KMS-11 (cell line): ENCODE measurements around the gene LLGL1.

Experiments used
- H2AFZ ChIP-seq: fragments of 200-600 bp; sonication (generic); 2 replicates; pipeline ENCODE4 v1.6.1; 2016; ENCODE audit warnings: antibody characterized with exemption, mixed run types, low read depth
- H3K27ac ChIP-seq: fragments of 200-600 bp; sonication (generic); 2 replicates; pipeline ENCODE4 v1.6.1; 2016; ENCODE audit warnings: mild to moderate bottlenecking, mixed run types
- H3K27me3 ChIP-seq: fragments of 200-600 bp; sonication (generic); 2 replicates; pipeline ENCODE4 v1.6.1; 2017; ENCODE audit warnings: mild to moderate bottlenecking, low read depth, mixed run types, moderate library complexity; ENCODE audit not compliant: insufficient read depth
- H3K36me3 ChIP-seq: fragments of 200-600 bp; sonication (generic); 2 replicates; pipeline ENCODE4 v1.6.1; 2017; ENCODE audit warnings: mild to moderate bottlenecking, mixed run types; ENCODE audit not compliant: insufficient read depth
- H3K4me1 ChIP-seq: fragments of 200-600 bp; sonication (generic); 2 replicates; pipeline ENCODE4 v1.6.1; 2016; ENCODE audit warnings: mild to moderate bottlenecking, low read depth, mixed run types; ENCODE audit not compliant: poor library complexity, severe bottlenecking
- H3K4me2 ChIP-seq: fragments of 200-600 bp; sonication (generic); 2 replicates; pipeline ENCODE4 v1.7.0; 2016; ENCODE audit warnings: mild to moderate bottlenecking, mixed run types
- H3K4me3 ChIP-seq: fragments of 200-600 bp; sonication (generic); IDR thresholded peaks from 2 replicates; pipeline ENCODE4 v1.6.1; 2017; ENCODE audit warnings: low read depth, low read length, mixed read lengths; ENCODE audit not compliant: insufficient read depth
- H3K79me2 ChIP-seq: fragments of 200-600 bp; sonication (generic); 2 replicates; pipeline ENCODE4 v1.6.1; 2016; ENCODE audit warnings: low read depth, mixed run types; ENCODE audit not compliant: insufficient read depth
- H3K9ac ChIP-seq: fragments of 200-600 bp; sonication (generic); 2 replicates; pipeline ENCODE4 v1.6.1; 2016; ENCODE audit warnings: mild to moderate bottlenecking, mixed run types
- H4K20me1 ChIP-seq: fragments of 200-600 bp; sonication (generic); 2 replicates; pipeline ENCODE4 v1.6.1; 2016; ENCODE audit warnings: mild to moderate bottlenecking, mixed run types; ENCODE audit not compliant: insufficient read depth
- CTCF ChIP-seq: fragments of 200-600 bp; sonication (generic); conservative IDR thresholded peaks from 2 replicates; pipeline ENCODE4 v1.6.1; 2017; ENCODE audit warnings: low read depth, mild to moderate bottlenecking, antibody characterized with exemption, low read length, moderate library complexity, mixed read lengths

LLGL1 gene

GRCh38 chr17:18230288-18231141 lies 5.1 kb downstream of the LLGL1 start:
- no peak for TF ChIP-seq CTCF
- no peak overlapping the region for H3K27ac ChIP-seq
- no peaks in the 10 kb centered on the region for H3K4me1 ChIP-seq
- no peaks in the 10 kb centered on the region for H3K27me3 ChIP-seq
- H3K79me2 ChIP-seq: no peaks in the 10 kb centered on the region
- H3K9ac ChIP-seq: no peak overlapping the region
- no peak overlapping the region for H3K4me2 ChIP-seq
- H3K36me3 ChIP-seq: no peaks in the 10 kb centered on the region
- H4K20me1 ChIP-seq: no peaks in the 10 kb centered on the region
- H2AFZ ChIP-seq: no peak overlapping the region
- H3K4me3 ChIP-seq: no peak overlapping the region

GRCh38 chr17:18231164-18231563 lies 5.7 kb downstream of the LLGL1 start:
- Histone ChIP-seq H3K4me1 (no peaks in the 10 kb centered on the region), H3K79me2 (no peaks in the 10 kb centered on the region), H3K4me2 (no peak overlapping the region), H4K20me1 (no peaks in the 10 kb centered on the region), H2AFZ (no peak overlapping the region), H3K36me3 (no peaks in the 10 kb centered on the region), H3K27ac (no peak overlapping the region), H3K9ac (no peak overlapping the region), H3K27me3 (no peaks in the 10 kb centered on the region), H3K4me3 (no peak overlapping the region)
- no peak for TF ChIP-seq CTCF

GRCh38 chr17:18233803-18234518 lies 8.5 kb downstream of the LLGL1 start:
- Histone ChIP-seq H3K4me1 (no peaks in the 10 kb centered on the region), H3K79me2 (no peaks in the 10 kb centered on the region), H3K27ac (no peak overlapping the region), H3K27me3 (no peaks in the 10 kb centered on the region), H3K36me3 (no peaks in the 10 kb centered on the region), H3K4me2 (no peak overlapping the region), H3K9ac (no peak overlapping the region), H3K4me3 (no peak overlapping the region), H2AFZ (no peak overlapping the region), H4K20me1 (no peaks in the 10 kb centered on the region)
- TF ChIP-seq CTCF: no peak

GRCh38 chr17:18234853-18235380 lies 9.5 kb downstream of the LLGL1 start:
- Histone ChIP-seq H3K27ac (no peak overlapping the region), H3K9ac (no peak overlapping the region), H3K79me2 (no peaks in the 10 kb centered on the region), H2AFZ (no peak overlapping the region), H4K20me1 (no peaks in the 10 kb centered on the region), H3K27me3 (no peaks in the 10 kb centered on the region), H3K36me3 (no peaks in the 10 kb centered on the region), H3K4me1 (no peaks in the 10 kb centered on the region), H3K4me2 (no peak overlapping the region), H3K4me3 (no peak overlapping the region)
- no peak for TF ChIP-seq CTCF
